Measurements from ENCODE around the gene LRP10. TPM values are rescaled to one million over a fixed set of nuclear protein-coding genes. Genes with fewer than 3 reads are reported as not detected.
"Not testable (repeated sequence)": the region's sequence is repeated elsewhere in the genome, so short reads cannot be mapped to it uniquely, and the experiment has no call there.

The LRP10 gene
- total RNA-seq, 1 experiment from 2014 or later = 7.8 TPM

DNA sequence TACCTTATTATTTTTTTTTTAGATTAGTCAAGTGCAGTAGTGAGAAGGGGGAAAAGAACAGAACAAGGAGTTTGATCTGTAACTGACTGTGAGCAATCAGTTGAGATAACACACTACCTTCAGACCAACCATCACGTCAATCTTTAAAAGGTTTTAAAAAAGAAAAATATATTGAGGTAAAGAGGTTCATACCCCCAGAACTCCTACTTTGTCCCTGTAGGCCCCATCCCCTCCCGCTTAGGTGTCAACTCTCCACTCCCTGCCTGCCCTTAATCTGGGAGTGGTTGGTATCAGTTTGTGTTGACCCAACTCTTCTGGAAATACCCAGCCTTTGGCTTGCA lies 19.0 kb upstream of the LRP10 start:
- Histone ChIP-seq H3K27ac (ENCODE audit: low read depth, low read length, poor library complexity, severe bottlenecking) (no peak overlapping the region), H3K36me3 (ENCODE audit: insufficient read depth, low read length, poor library complexity, severe bottlenecking) (no peaks in the 10 kb centered on the region), H3K9me3 (ENCODE audit: low read depth, low read length, poor library complexity, severe bottlenecking) (no peaks in the 10 kb centered on the region), H3K4me3 (ENCODE audit: low read depth, low read length, poor library complexity, severe bottlenecking) (no peak overlapping the region), H3K27me3 (replicated peaks; ENCODE audit: insufficient read depth, low read depth, low read length, poor library complexity) (no peaks in the 10 kb centered on the region), H3K4me1 (ENCODE audit: insufficient read depth, low read length, poor library complexity, severe bottlenecking) (peaks cover 24% of the 10 kb centered on the region)
- TF ChIP-seq, protein P1, sequence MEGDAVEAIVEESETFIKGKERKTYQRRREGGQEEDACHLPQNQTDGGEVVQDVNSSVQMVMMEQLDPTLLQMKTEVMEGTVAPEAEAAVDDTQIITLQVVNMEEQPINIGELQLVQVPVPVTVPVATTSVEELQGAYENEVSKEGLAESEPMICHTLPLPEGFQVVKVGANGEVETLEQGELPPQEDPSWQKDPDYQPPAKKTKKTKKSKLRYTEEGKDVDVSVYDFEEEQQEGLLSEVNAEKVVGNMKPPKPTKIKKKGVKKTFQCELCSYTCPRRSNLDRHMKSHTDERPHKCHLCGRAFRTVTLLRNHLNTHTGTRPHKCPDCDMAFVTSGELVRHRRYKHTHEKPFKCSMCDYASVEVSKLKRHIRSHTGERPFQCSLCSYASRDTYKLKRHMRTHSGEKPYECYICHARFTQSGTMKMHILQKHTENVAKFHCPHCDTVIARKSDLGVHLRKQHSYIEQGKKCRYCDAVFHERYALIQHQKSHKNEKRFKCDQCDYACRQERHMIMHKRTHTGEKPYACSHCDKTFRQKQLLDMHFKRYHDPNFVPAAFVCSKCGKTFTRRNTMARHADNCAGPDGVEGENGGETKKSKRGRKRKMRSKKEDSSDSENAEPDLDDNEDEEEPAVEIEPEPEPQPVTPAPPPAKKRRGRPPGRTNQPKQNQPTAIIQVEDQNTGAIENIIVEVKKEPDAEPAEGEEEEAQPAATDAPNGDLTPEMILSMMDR (conservative IDR thresholded peaks at IDR 0.05; ENCODE audit: low read depth, low read length) = no peak
- no peak for TF ChIP-seq EZH2 (IDR thresholded peaks at IDR 0.05; ENCODE audit: borderline replicate concordance, low read depth, low read length, poor library complexity, severe bottlenecking)
- POLR2A ChIA-PET (ENCODE audit: low non-redundant PET) = no interaction called here
- no TSS peak for BruUV-seq (replicated peaks)
- intact Hi-C loops (cut with micrococcal nuclease; ENCODE audit: unreplicated experiment) = loop anchor here (2.0 to 10.0 kb wide), 3 partner anchors 378 to 548 kb away; no protein-coding TSS in a partner anchor
- CTCF ChIA-PET = interaction anchor here (0.8 to 4.3 kb wide), 4 partner anchors 23 to 468 kb away, joined by 3 to 38 read pairs (median 6); partner anchors contain the start of gene MRPL52
- DNase-seq (ENCODE audit: low spot score) = no peak

DNA sequence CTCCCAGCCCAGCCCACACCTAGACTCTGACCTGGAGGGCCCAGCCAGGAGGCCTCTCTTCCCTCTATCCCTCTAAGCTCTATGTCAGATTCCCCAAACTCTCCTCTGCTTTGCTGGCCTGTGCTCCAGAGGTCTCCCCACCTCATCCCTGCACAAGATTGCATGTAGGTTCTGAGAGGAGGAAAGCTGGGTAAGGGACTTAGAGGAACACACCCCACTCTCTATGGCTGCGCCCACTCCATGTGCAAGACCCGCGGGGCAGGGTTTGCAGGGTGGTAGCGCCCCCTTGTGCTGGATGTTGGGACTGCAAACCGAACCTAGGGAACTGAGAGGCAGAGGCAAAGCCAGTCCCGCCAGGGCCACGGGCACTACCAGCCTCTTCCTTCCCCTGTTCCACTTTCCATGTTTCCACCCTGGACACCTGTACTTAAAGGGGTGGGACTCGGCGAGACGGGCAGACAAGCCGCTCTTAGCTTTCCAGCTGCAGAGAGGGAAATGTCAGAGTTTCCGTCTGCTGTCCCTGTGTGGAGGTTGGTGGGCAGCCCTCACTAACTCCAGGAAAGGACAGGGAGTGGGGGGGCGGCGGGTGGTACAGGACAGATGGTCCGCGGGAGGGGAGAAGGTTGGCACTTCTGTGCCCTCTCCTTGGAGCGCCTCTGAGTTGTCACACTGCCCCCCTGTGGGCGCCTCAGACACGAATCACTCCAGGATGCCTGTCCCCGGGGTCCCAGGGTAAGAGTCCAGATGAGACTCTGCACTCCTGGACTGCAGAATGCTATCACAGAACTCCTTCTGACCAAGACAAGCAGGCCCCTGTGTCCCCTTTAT lies 18.4 kb upstream of the LRP10 start:
- no peaks in the 10 kb centered on the region for H3K36me3 ChIP-seq (ENCODE audit: insufficient read depth, low read length, poor library complexity, severe bottlenecking)
- H3K27me3 ChIP-seq (replicated peaks; ENCODE audit: insufficient read depth, low read depth, low read length, poor library complexity) = no peaks in the 10 kb centered on the region
- ChIA-PET POLR2A (ENCODE audit: low non-redundant PET) (no interaction called here), CTCF (interaction anchor here (0.7 to 4.3 kb wide), 6 partner anchors 15 to 469 kb away, joined by 3 to 38 read pairs (median 4); partner anchors contain the start of gene MRPL52)
- H3K4me3 ChIP-seq (ENCODE audit: low read depth, low read length, poor library complexity, severe bottlenecking) = peak overlapping the region; percentile 43
- no TSS peak for BruUV-seq (replicated peaks)
- peak overlapping the region; percentile 72 for H3K27ac ChIP-seq (ENCODE audit: low read depth, low read length, poor library complexity, severe bottlenecking)
- H3K4me1 ChIP-seq (ENCODE audit: insufficient read depth, low read length, poor library complexity, severe bottlenecking) = peaks cover 18% of the 10 kb centered on the region
- intact Hi-C loops (cut with micrococcal nuclease; ENCODE audit: unreplicated experiment) = loop anchor here (1.0 to 10.0 kb wide), 8 partner anchors 30 to 548 kb away; no protein-coding TSS in a partner anchor
- no peaks in the 10 kb centered on the region for H3K9me3 ChIP-seq (ENCODE audit: low read depth, low read length, poor library complexity, severe bottlenecking)
- DNase-seq (ENCODE audit: low spot score) = peak; percentile 93
- TF ChIP-seq, protein P1 (conservative IDR thresholded peaks at IDR 0.05; ENCODE audit: low read depth, low read length) = peak; percentile 92
- TF ChIP-seq EZH2 (IDR thresholded peaks at IDR 0.05; ENCODE audit: borderline replicate concordance, low read depth, low read length, poor library complexity, severe bottlenecking) = no peak

DNA sequence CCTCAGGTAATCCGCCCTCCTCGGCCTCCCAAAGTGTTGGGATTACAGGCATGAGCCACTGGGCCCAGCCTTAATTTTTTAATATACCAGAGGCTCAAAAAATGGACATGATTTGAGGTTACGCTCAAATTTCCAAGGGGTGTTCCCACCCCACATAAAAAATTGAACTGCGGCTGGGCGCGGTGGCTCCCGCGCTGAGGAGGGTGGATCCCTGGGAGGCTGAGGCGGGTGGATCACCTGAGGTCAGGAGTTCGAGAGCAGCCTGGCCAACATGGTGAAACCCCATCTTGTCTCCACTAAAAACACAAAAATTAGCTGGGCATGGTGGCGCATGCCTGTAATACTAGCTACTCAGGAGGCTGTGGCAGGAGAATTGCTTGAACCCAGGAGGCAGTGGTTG lies 17.2 kb upstream of the LRP10 start:
- H3K4me3 ChIP-seq (ENCODE audit: low read depth, low read length, poor library complexity, severe bottlenecking); H3K27ac ChIP-seq (ENCODE audit: low read depth, low read length, poor library complexity, severe bottlenecking); H3K4me1 ChIP-seq (ENCODE audit: insufficient read depth, low read length, poor library complexity, severe bottlenecking); H3K36me3 ChIP-seq (ENCODE audit: insufficient read depth, low read length, poor library complexity, severe bottlenecking); DNase-seq (ENCODE audit: low spot score); BruUV-seq (replicated peaks); POLR2A ChIA-PET (ENCODE audit: low non-redundant PET); H3K27me3 ChIP-seq (replicated peaks; ENCODE audit: insufficient read depth, low read depth, low read length, poor library complexity); H3K9me3 ChIP-seq (ENCODE audit: low read depth, low read length, poor library complexity, severe bottlenecking): not testable (repeated sequence)
- CTCF ChIA-PET = interaction anchor here (0.8 to 4.3 kb wide), 5 partner anchors 25 to 298 kb away, joined by 3 to 38 read pairs (median 4); partner anchors contain the start of gene MRPL52
- intact Hi-C loops (cut with micrococcal nuclease; ENCODE audit: unreplicated experiment) = loop anchor here (10.0 kb wide), 2 partner anchors 379 to 549 kb away; no protein-coding TSS in a partner anchor
